ENCODE results near the gene MMP25.

The MMP25 gene

GRCh38 chr16:3094289-3095027 lies 48.1 kb downstream of the MMP25 start:
- DNase-seq (ENCODE audit: low read depth in 3 of 3), result no peak

GRCh38 chr16:3095869-3096268 lies 49.5 kb downstream of the MMP25 start:
- peak in 1 of 3 experiments; percentile 59 for DNase-seq (ENCODE audit: low read depth in 3 of 3)

- no peak for DNase-seq (ENCODE audit: low read depth in 3 of 3)
Measured at GRCh38 chr16:3096362-3096761, 50.0 kb downstream of the MMP25 start.

GRCh38 chr16:3097266-3097665 lies 50.9 kb downstream of the MMP25 start:
- no peak for DNase-seq (ENCODE audit: low read depth in 3 of 3)

GRCh38 chr16:3098459-3099394 lies 52.4 kb downstream of the MMP25 start, which contains the start of gene ZSCAN10:
ZSCAN10 (minus strand) TSS chr16:3099294; CDS start chr16:3092937, 6,357 bp downstream.
- no peak for DNase-seq (ENCODE audit: low read depth in 3 of 3)

GRCh38 chr16:3099395-3099731 lies 53.0 kb downstream of the MMP25 start:
- no peak for DNase-seq (ENCODE audit: low read depth in 3 of 3)

GRCh38 chr16:3099732-3100499 lies 53.6 kb downstream of the MMP25 start:
- peak; percentile 84 to 95 (median 87) for DNase-seq (ENCODE audit: low read depth in 3 of 3)

- no peak for DNase-seq (ENCODE audit: low read depth in 3 of 3)
Measured at GRCh38 chr16:3101018-3101840, 54.9 kb downstream of the MMP25 start.

- no peak for DNase-seq (ENCODE audit: low read depth in 3 of 3)
Measured at GRCh38 chr16:3101841-3102470, 55.6 kb downstream of the MMP25 start.

GRCh38 chr16:3106205-3106928 lies 60.0 kb downstream of the MMP25 start:
- DNase-seq (ENCODE audit: low read depth in 3 of 3), result peak; percentile 80 to 93 (median 81)
